BLaER1 (cell line): ENCODE measurements around the gene CX3CR1.
A peak's percentile ranks its signal among the peaks of the same experiment; 100 is the strongest.

Source experiments
- H3K27ac ChIP-seq: shearing (Covaris generic); formaldehyde crosslinking; 2 replicates; pipeline ENCODE4 v1.8.1; 2022
- H3K27me3 ChIP-seq: shearing (Covaris generic); formaldehyde crosslinking; 2 replicates; pipeline ENCODE4 v1.8.1; 2022
- H3K36me3 ChIP-seq: shearing (Covaris generic); formaldehyde crosslinking; 2 replicates; pipeline ENCODE4 v1.8.1; 2022
- H3K4me1 ChIP-seq: shearing (Covaris generic); formaldehyde crosslinking; 2 replicates; pipeline ENCODE4 v1.8.1; 2022
- H3K4me2 ChIP-seq: shearing (Covaris generic); formaldehyde crosslinking; 2 replicates; pipeline ENCODE4 v1.8.1; 2022
- H3K4me3 ChIP-seq: shearing (Covaris generic); formaldehyde crosslinking; 2 replicates; pipeline ENCODE4 v1.8.1; 2022
- H3K9ac ChIP-seq: shearing (Covaris generic); formaldehyde crosslinking; 2 replicates; pipeline ENCODE4 v1.8.1; 2022
- H3K9me3 ChIP-seq: shearing (Covaris generic); formaldehyde crosslinking; 2 replicates; pipeline ENCODE4 v1.8.1; 2022
- H4K20me1 ChIP-seq: shearing (Covaris generic); formaldehyde crosslinking; 2 replicates; pipeline ENCODE4 v1.8.1; 2022
- Cebpa-rat ChIP-seq: shearing (Covaris generic); IDR thresholded peaks from 2 replicates; pipeline ENCODE4 v1.8.1; 2022

CX3CR1 gene

GRCh38 chr3:39294446-39295183, 14.8 kb upstream of the CX3CR1 start:
- no peaks in the 10 kb centered on the region for H3K36me3 ChIP-seq
- no peak overlapping the region for H3K27ac ChIP-seq
- H3K9ac ChIP-seq, result no peak overlapping the region
- H3K27me3 ChIP-seq, result no peaks in the 10 kb centered on the region
- no peak for TF ChIP-seq Cebpa-rat
- no peaks in the 10 kb centered on the region for H4K20me1 ChIP-seq
- peaks cover 23% of the 10 kb centered on the region for H3K9me3 ChIP-seq
- no peak overlapping the region for H3K4me3 ChIP-seq
- H3K4me2 ChIP-seq, result no peak overlapping the region
- peaks cover 16% of the 10 kb centered on the region for H3K4me1 ChIP-seq

DNA sequence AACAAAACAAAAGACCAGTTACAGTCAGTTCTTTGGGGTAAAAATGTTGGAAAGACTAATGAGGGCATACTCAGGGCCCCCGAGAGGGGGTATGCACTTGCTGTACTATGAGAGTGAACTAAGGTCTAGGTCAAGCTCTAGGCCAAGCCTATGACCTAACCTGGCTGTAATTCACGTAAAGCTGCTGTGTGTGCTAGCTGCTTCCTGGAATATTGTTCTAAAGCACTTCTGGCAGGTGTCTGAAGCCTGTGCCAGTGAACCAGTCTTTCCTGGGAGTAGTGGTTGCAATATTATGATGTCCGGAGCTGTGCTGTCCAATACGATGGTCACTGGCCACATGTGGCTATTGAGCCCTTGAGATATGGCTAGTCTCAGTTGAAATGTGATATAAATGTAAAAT, 13.1 kb upstream of the CX3CR1 start:
- H3K4me3 ChIP-seq, result no peak overlapping the region
- H3K36me3 ChIP-seq, result no peaks in the 10 kb centered on the region
- H3K9me3 ChIP-seq, result peaks cover 7% of the 10 kb centered on the region
- no peaks in the 10 kb centered on the region for H4K20me1 ChIP-seq
- TF ChIP-seq Cebpa-rat, result no peak
- H3K4me2 ChIP-seq, result no peak overlapping the region
- no peaks in the 10 kb centered on the region for H3K27me3 ChIP-seq
- no peak overlapping the region for H3K27ac ChIP-seq
- H3K9ac ChIP-seq, result no peak overlapping the region
- peaks cover 28% of the 10 kb centered on the region for H3K4me1 ChIP-seq

DNA sequence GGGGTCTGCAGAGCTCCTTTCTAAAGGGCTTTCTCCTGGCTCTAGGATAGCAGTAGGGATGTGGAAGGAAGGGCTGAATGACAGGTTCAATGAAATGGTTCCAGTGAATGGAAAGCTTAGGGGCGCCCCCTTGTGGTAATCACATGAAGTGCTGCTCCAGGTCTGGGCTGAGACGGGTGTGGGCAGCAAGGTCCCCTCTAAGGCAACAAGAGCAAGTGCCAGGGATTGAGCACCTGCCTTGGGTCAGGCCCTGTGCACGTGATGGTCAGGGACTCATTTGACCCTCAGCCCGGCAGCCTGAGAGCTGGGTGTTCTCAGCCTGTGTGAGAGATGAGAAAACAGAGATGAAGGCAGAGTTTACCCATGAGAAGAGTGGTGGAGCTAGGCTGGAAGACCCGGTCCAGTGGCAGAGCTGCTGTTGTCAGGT, 12.1 kb upstream of the CX3CR1 start:
- H3K36me3 ChIP-seq, result no peaks in the 10 kb centered on the region
- no peak overlapping the region for H3K9ac ChIP-seq
- no peak overlapping the region for H3K27ac ChIP-seq
- no peaks in the 10 kb centered on the region for H3K9me3 ChIP-seq
- TF ChIP-seq Cebpa-rat, result no peak
- no peak overlapping the region for H3K4me3 ChIP-seq
- no peak overlapping the region for H3K4me2 ChIP-seq
- no peaks in the 10 kb centered on the region for H3K27me3 ChIP-seq
- peaks cover 28% of the 10 kb centered on the region for H3K4me1 ChIP-seq
- no peaks in the 10 kb centered on the region for H4K20me1 ChIP-seq

DNA sequence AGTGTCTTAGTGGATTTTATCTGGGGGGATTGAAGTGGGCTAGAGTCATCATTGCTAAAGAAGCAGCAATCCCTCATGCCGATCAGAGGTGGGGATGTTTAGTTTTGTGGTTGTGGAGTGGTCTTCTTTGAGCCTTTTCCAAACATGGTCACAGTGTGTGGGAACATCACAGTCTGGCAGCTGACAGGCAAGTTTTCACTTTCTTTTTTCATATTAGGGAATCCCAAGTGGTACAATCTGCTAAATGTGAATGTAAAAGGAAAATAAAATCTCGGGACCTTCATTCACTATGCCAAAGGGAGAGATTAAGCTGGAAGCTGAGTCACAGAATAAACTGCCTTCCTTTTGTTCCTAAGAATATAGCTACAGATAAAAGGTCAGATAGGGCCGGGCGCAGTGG, 10.4 kb upstream of the CX3CR1 start:
- Histone ChIP-seq H3K9ac (peak overlapping the region; percentile 32; the same call in 1 of the 2 replicates), H3K4me1 (peaks cover 28% of the 10 kb centered on the region), H3K4me3 (no peak overlapping the region), H3K9me3 (no peaks in the 10 kb centered on the region), H3K4me2 (peak overlapping the region; percentile 75), H3K36me3 (no peaks in the 10 kb centered on the region), H3K27me3 (no peaks in the 10 kb centered on the region), H3K27ac (no peak overlapping the region), H4K20me1 (no peaks in the 10 kb centered on the region)
- no peak for TF ChIP-seq Cebpa-rat

DNA sequence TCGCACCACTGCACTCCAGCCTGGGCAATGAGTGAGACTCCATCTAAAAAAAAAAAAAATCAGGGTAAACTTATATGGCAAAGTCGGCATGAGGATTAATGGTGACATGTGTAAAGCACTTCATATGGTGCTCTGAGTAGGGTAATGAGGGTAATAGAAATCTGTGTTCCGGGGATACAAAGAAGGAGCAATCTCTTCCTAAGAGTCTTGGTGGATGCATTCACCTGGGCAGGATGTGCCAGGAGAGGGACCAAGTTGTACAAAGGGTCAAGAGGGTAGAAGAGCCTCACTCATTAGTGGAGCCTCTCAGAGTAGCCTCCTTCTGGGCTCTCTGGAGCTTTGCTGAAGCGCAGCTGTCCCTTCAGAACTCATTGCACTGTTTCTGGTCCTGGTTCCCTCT, 9.3 kb upstream of the CX3CR1 start:
- Histone ChIP-seq H3K4me3 (no peak overlapping the region), H3K9me3 (no peaks in the 10 kb centered on the region), H3K36me3 (no peaks in the 10 kb centered on the region), H3K27ac (peak overlapping the region; percentile 49; the same call in 1 of the 2 replicates), H3K4me1 (peaks cover 28% of the 10 kb centered on the region), H3K27me3 (no peaks in the 10 kb centered on the region), H3K9ac (no peak overlapping the region), H4K20me1 (no peaks in the 10 kb centered on the region), H3K4me2 (peak overlapping the region; percentile 75)
- TF ChIP-seq Cebpa-rat, result no peak

GRCh38 chr3:39288300-39288808, 8.5 kb upstream of the CX3CR1 start:
- Histone ChIP-seq H3K9me3 (no peaks in the 10 kb centered on the region), H3K27ac (no peak overlapping the region), H3K9ac (no peak overlapping the region), H3K36me3 (no peaks in the 10 kb centered on the region), H4K20me1 (no peaks in the 10 kb centered on the region), H3K4me2 (peak overlapping the region; percentile 75), H3K4me1 (peaks cover 29% of the 10 kb centered on the region), H3K4me3 (no peak overlapping the region), H3K27me3 (no peaks in the 10 kb centered on the region)
- TF ChIP-seq Cebpa-rat, result no peak

DNA sequence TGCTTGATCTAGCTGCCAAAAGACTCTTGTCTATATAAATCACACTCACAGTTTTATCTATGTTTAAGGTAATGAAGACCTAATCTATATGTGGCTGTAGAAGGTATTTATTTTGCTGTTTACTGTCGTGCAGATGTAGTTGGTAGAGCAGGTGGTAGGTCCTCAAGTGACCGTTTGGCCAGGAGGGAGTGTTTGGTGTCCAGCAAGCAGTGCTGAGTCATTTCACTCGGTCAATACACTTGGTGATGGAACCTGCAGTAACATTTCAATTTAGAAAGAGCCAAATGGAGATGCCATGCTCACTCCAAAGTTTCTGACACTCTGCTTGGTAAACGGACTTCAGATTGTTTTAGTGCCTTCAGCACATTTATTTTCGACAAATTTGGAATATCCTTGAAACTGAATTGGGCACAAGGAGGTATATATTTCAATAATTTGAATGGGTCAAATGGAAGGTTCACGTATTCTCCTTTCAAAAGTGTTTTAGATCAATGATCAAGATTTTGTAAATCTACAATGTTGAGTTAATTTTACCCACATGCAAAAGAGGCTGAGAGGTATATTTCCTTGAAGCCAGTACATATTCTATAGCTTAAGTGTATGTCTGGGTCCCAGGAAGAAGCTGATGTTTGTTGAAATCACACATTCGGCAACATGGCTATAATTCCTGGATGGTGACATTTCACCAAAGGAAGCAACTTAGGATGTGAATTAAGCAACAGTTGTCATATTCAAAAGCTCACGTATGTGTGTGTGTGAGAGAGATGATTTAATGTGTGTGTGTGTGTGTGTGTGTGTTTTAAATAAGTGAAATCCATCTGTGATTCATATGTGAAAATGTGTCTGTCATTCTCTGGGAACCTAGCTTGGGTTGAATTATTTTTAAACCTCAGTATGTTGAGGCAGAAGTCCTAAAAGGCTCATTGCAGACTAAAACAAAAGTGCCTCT, 7.7 kb upstream of the CX3CR1 start:
- H3K27ac ChIP-seq, result no peak overlapping the region

DNA sequence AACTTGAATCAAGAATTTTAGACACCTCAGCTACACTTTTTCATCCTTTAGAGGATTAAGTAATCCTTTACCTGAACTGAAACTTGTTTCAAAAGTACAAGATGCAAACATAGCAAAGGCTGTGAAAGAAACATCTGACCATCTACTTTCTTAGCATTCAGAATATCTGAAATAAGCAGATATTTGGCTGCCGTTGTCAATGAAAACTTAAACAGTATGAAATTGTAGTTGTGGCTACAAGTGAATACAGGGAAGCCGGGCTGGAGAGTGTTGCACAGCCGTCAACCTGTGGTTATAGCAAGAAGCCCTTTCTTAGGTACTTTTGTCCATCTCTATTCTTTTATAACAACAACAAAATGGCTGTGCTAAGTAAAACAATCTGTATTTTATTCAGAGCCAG, 6.9 kb upstream of the CX3CR1 start:
- Histone ChIP-seq H3K4me1 (peaks cover 35% of the 10 kb centered on the region), H3K27me3 (no peaks in the 10 kb centered on the region), H3K27ac (no peak overlapping the region), H3K36me3 (no peaks in the 10 kb centered on the region), H3K9ac (no peak overlapping the region), H3K4me3 (no peak overlapping the region), H3K9me3 (no peaks in the 10 kb centered on the region), H4K20me1 (no peaks in the 10 kb centered on the region), H3K4me2 (no peak overlapping the region)
- no peak for TF ChIP-seq Cebpa-rat

More for the DNA sequence above, 7.7 kb upstream of the CX3CR1 start:
- peaks cover 29% of the 10 kb centered on the region for H3K4me1 ChIP-seq
- no peak for TF ChIP-seq Cebpa-rat
- H4K20me1 ChIP-seq, result no peaks in the 10 kb centered on the region
- no peak overlapping the region for H3K4me3 ChIP-seq
- no peaks in the 10 kb centered on the region for H3K27me3 ChIP-seq
- H3K9me3 ChIP-seq, result no peaks in the 10 kb centered on the region
- no peaks in the 10 kb centered on the region for H3K36me3 ChIP-seq
- H3K4me2 ChIP-seq, result no peak overlapping the region
- H3K9ac ChIP-seq, result no peak overlapping the region

- H3K27me3 ChIP-seq, result no peaks in the 10 kb centered on the region
Measured at GRCh38 chr3:39285332-39285731, 5.5 kb upstream of the CX3CR1 start.

DNA sequence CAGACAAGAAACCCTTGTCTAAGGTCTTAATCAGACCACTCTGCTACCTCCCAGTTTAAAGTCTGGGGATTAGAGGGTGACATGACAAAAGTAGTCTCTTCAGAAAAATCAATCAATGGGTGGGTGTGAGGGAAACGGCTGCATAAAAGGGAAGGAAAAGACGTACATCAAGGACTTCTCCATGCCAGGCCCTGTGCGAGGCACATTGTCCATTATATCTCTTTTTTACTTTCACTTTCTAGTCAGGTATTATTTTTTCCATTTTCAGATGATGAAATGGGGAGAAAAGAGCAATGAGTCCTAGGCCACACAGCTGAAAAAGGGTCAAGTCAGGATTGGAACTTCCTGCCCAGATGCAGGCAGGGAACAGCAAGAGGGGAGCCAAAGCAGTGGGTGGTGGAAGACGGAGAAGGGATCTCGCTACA, 4.6 kb upstream of the CX3CR1 start:
- Histone ChIP-seq H3K4me1 (peaks cover 48% of the 10 kb centered on the region), H3K4me3 (no peak overlapping the region), H3K36me3 (no peaks in the 10 kb centered on the region), H3K9ac (no peak overlapping the region), H3K9me3 (no peaks in the 10 kb centered on the region), H3K27ac (no peak overlapping the region), H3K4me2 (peak overlapping the region; percentile 29), H4K20me1 (no peaks in the 10 kb centered on the region), H3K27me3 (no peaks in the 10 kb centered on the region)
- no peak for TF ChIP-seq Cebpa-rat

More at GRCh38 chr3:39285332-39285731, 5.5 kb upstream of the CX3CR1 start:
- Histone ChIP-seq H3K4me3 (no peak overlapping the region), H4K20me1 (no peaks in the 10 kb centered on the region), H3K4me1 (peaks cover 48% of the 10 kb centered on the region), H3K9me3 (no peaks in the 10 kb centered on the region), H3K4me2 (no peak overlapping the region), H3K27ac (no peak overlapping the region), H3K36me3 (no peaks in the 10 kb centered on the region), H3K9ac (no peak overlapping the region)
- TF ChIP-seq Cebpa-rat, result no peak
